ENCODE results near the gene SDR42E2.

GRCh38 chr16:22216191-22216831, 54.0 kb downstream of the SDR42E2 start:
- no peak for TF ChIP-seq BRCA1 (IDR thresholded peaks at IDR 0.05; ENCODE audit: low read depth, low read length)
- TF ChIP-seq POU2F2 (IDR thresholded peaks at IDR 0.05; ENCODE audit: borderline replicate concordance, low read depth, low read length), result no peak
- TF ChIP-seq ZSCAN29 (IDR thresholded peaks at IDR 0.05), result no peak
- TF ChIP-seq, protein P1, sequence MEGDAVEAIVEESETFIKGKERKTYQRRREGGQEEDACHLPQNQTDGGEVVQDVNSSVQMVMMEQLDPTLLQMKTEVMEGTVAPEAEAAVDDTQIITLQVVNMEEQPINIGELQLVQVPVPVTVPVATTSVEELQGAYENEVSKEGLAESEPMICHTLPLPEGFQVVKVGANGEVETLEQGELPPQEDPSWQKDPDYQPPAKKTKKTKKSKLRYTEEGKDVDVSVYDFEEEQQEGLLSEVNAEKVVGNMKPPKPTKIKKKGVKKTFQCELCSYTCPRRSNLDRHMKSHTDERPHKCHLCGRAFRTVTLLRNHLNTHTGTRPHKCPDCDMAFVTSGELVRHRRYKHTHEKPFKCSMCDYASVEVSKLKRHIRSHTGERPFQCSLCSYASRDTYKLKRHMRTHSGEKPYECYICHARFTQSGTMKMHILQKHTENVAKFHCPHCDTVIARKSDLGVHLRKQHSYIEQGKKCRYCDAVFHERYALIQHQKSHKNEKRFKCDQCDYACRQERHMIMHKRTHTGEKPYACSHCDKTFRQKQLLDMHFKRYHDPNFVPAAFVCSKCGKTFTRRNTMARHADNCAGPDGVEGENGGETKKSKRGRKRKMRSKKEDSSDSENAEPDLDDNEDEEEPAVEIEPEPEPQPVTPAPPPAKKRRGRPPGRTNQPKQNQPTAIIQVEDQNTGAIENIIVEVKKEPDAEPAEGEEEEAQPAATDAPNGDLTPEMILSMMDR (IDR thresholded peaks at IDR 0.05 in 2 of 3, conservative IDR thresholded peaks at IDR 0.05 in 1 of 3; ENCODE audit: control insufficient read depth in 2 of 3, extremely low read depth in 1 of 3, insufficient read depth in 1 of 3, low read depth in 3 of 3, low read length in 3 of 3), result no peak
- no peak for TF ChIP-seq RFX5 (IDR thresholded peaks at IDR 0.05; ENCODE audit: low read depth, low read length)
- TF ChIP-seq SP1 (IDR thresholded peaks at IDR 0.05; ENCODE audit: low read depth, low read length), result no peak
- no peak for TF ChIP-seq NR2C2 (IDR thresholded peaks at IDR 0.05; ENCODE audit: borderline replicate concordance, control insufficient read depth, insufficient read length, low read depth)

Data from GM12878 (cell line).